GM23338 (cell line): Measurements from ENCODE around the gene RPS5. TPM values are rescaled to one million over a fixed set of nuclear protein-coding genes. Genes with fewer than 3 reads are reported as not detected.
A peak's percentile ranks its signal among the peaks of the same experiment; 100 is the strongest.

Experiments used
- ATAC-seq: fragments of 200-7000 bp; cut with Tn5 transposase; 3 replicates; pipeline ENCODE4 v1.9.1; 2020
- DNase-seq: peaks from one replicate; pipeline ENCODE4 v3.0.0-alpha.2; 2015; ENCODE audit warnings: low spot score
- H2AFZ ChIP-seq: fragments of 200-600 bp; sonication (generic); 2 replicates; pipeline ENCODE4 v1.8.0; 2016; ENCODE audit warnings: antibody characterized with exemption, mild to moderate bottlenecking, moderate library complexity
- H3F3A ChIP-seq: fragments of 200-600 bp; sonication (generic); replicated peaks from 2 replicates; pipeline ENCODE4 v1.8.0; 2017; ENCODE audit warnings: antibody characterized with exemption, mixed run types, low read depth
- H3K27ac ChIP-seq: fragments of 200-600 bp; sonication (generic); 2 replicates; pipeline ENCODE4 v1.6.1; 2016; ENCODE audit warnings: low read depth
- H3K27me3 ChIP-seq: fragments of 200-600 bp; sonication (generic); 2 replicates; pipeline ENCODE4 v1.8.0; 2016; ENCODE audit warnings: mild to moderate bottlenecking, mixed run types, moderate library complexity; ENCODE audit not compliant: insufficient read depth
- H3K36me3 ChIP-seq: fragments of 200-600 bp; sonication (generic); 2 replicates; pipeline ENCODE4 v1.8.0; 2016; ENCODE audit warnings: mild to moderate bottlenecking; ENCODE audit not compliant: insufficient read depth
- H3K4me1 ChIP-seq: fragments of 200-600 bp; sonication (generic); 2 replicates; pipeline ENCODE4 v1.8.0; 2016; ENCODE audit warnings: mild to moderate bottlenecking, moderate library complexity; ENCODE audit not compliant: insufficient read depth
- H3K4me2 ChIP-seq: fragments of 200-600 bp; sonication (generic); 2 replicates; pipeline ENCODE4 v1.7.1; 2017; ENCODE audit warnings: mixed run types
- H3K4me3 ChIP-seq: fragments of 200-600 bp; sonication (generic); 2 replicates; pipeline ENCODE4 v1.6.1; 2016; ENCODE audit warnings: mixed run types
- H3K79me2 ChIP-seq: fragments of 200-600 bp; sonication (generic); replicated peaks from 2 replicates; pipeline ENCODE4 v1.8.0; 2017; ENCODE audit warnings: mild to moderate bottlenecking; ENCODE audit not compliant: insufficient read depth
- H3K9me2 ChIP-seq: fragments of 200-600 bp; sonication (generic); 2 replicates; pipeline ENCODE4 v1.8.0; 2017; ENCODE audit not compliant: insufficient read depth
- H4K20me1 ChIP-seq: fragments of 200-600 bp; sonication (generic); replicated peaks from 2 replicates; pipeline ENCODE4 v1.8.0; 2017; ENCODE audit warnings: mild to moderate bottlenecking; ENCODE audit not compliant: insufficient read depth
- H3K27ac Mint-ChIP-seq: 2 replicates; pipeline ENCODE4 v1.8.0; 2020; ENCODE audit warnings: inconsistent platforms, mild to moderate bottlenecking, moderate library complexity, mixed read lengths
- H3K27me3 Mint-ChIP-seq: 3 replicates; pipeline ENCODE4 v1.8.0; 2022; ENCODE audit warnings: low read depth, mild to moderate bottlenecking, moderate library complexity, mixed read lengths, inconsistent platforms; ENCODE audit not compliant: insufficient read depth, poor library complexity
- H3K36me3 Mint-ChIP-seq: 3 replicates; pipeline ENCODE4 v1.8.0; 2021; ENCODE audit warnings: low read depth, mild to moderate bottlenecking, inconsistent platforms, moderate library complexity, mixed read lengths
- H3K4me1 Mint-ChIP-seq: 3 replicates; pipeline ENCODE4 v1.8.0; 2020; ENCODE audit warnings: mild to moderate bottlenecking, inconsistent platforms, mixed read lengths
- H3K4me3 Mint-ChIP-seq: 3 replicates; pipeline ENCODE4 v1.8.0; 2021; ENCODE audit warnings: moderate library complexity, mild to moderate bottlenecking, inconsistent platforms, mixed read lengths
- H3K9me3 Mint-ChIP-seq: 3 replicates; pipeline ENCODE4 v1.8.0; 2020; ENCODE audit warnings: moderate library complexity, mild to moderate bottlenecking, inconsistent platforms, mixed read lengths
- CREB1 ChIP-seq: fragments of 250-450 bp; sonication (Bioruptor Pico); IDR thresholded peaks from 2 replicates; pipeline ENCODE4 v1.5.0; 2020; ENCODE audit warnings: low read depth, mild to moderate bottlenecking, moderate library complexity
- CTCF ChIP-seq, 2 experiments: fragments of 200-600 bp in 1 of 2; sonication (generic) in 1 of 2; conservative IDR thresholded peaks; 2 replicates each; pipeline versions ENCODE4 v1.5.1 to v1.6.1; 2016 to 2017; ENCODE audit warnings: antibody characterized with exemption in 2 of 2, low read depth in 2 of 2, mild to moderate bottlenecking in 2 of 2, moderate library complexity in 1 of 2
- ETS1 ChIP-seq: IDR thresholded peaks from 2 replicates; pipeline ENCODE4 v1.6.1; 2016; ENCODE audit warnings: antibody characterized with exemption
- EZH2 ChIP-seq: fragments of 200-600 bp; sonication (generic); IDR thresholded peaks from one replicate; pipeline ENCODE4 v1.8.0; 2017; ENCODE audit warnings: antibody characterized with exemption, mild to moderate bottlenecking, low read depth; ENCODE audit not compliant: unreplicated experiment
- EZH2phosphoT487 ChIP-seq: fragments of 200-600 bp; sonication (generic); IDR thresholded peaks from one replicate; pipeline ENCODE4 v1.8.1; 2018; ENCODE audit warnings: antibody characterized with exemption; ENCODE audit not compliant: unreplicated experiment
- JUNB ChIP-seq: IDR thresholded peaks from one replicate; pipeline ENCODE4 v1.6.1; 2016; ENCODE audit warnings: antibody characterized with exemption; ENCODE audit not compliant: unreplicated experiment
- POLR2AphosphoS5 ChIP-seq: IDR thresholded peaks from 2 replicates; pipeline ENCODE4 v1.6.1; 2016; ENCODE audit warnings: antibody characterized with exemption, low read depth
- STAT1 ChIP-seq: IDR thresholded peaks from one replicate; pipeline ENCODE4 v1.6.1; 2016; ENCODE audit warnings: antibody characterized with exemption; ENCODE audit not compliant: unreplicated experiment
- ZNF114 ChIP-seq: fragments of 250-450 bp; sonication (Bioruptor Pico); IDR thresholded peaks from 2 replicates; pipeline ENCODE4 v1.5.0; 2020; ENCODE audit warnings: mild to moderate bottlenecking, moderate library complexity
- ZNF331 ChIP-seq: fragments of 250-450 bp; sonication (Bioruptor Pico); IDR thresholded peaks from 2 replicates; pipeline ENCODE4 v1.5.0; 2020; ENCODE audit warnings: low read depth, mild to moderate bottlenecking, moderate library complexity
- polyA plus RNA-seq: library from polyadenylated mRNA; unstranded; fragments of >200 nt; fragmentation: Nextera tagmentation; extraction: Ambion mirVana; gene quantifications from 2 replicates; pipeline ENCODE4 v1.2.1, GENCODE V29; 2016
- total RNA-seq: library from RNA; depleted of rRNA; stranded (reverse); fragments of >200 nt; shearing (Covaris generic); gene quantifications from 2 replicates; pipeline ENCODE4 v1.2.3, GENCODE V29; 2014

The RPS5 gene
- total and polyA plus RNA-seq, 2 experiments from 2014 or later: 734 to 2,111 TPM

GRCh38 chr19:58366585-58367430 is 20.3 kb upstream of the RPS5 start:
- DNase-seq (peak; percentile 51), ATAC-seq (no peak)
- no peak overlapping the region for H3K4me3 Mint-ChIP-seq
- no peaks in the 10 kb centered on the region for H3K79me2 ChIP-seq
- H3K36me3 Mint-ChIP-seq: peaks cover 3% of the 10 kb centered on the region; the same call in 1 of the 3 replicates
- peaks cover 8% of the 10 kb centered on the region for H3K27me3 Mint-ChIP-seq
- no peaks in the 10 kb centered on the region for H3K27me3 ChIP-seq
- no peaks in the 10 kb centered on the region for H4K20me1 ChIP-seq
- peaks cover 3% of the 10 kb centered on the region; the same call in 1 of the 3 replicates for H3K9me3 Mint-ChIP-seq
- H3K4me1 ChIP-seq: no peaks in the 10 kb centered on the region
- H3K27ac ChIP-seq: no peak overlapping the region
- H3F3A ChIP-seq: peaks cover 4% of the 10 kb centered on the region; the same call in 1 of the 2 replicates
- TF ChIP-seq ETS1 (no peak), CTCF (conservative IDR thresholded peaks at IDR 0.05; ENCODE audit: low read depth in 2 of 2) (peak in 1 of 2 experiments; percentile 51; a peak in 2 of 4 replicates)
- no peaks in the 10 kb centered on the region for H3K4me1 Mint-ChIP-seq
- no peaks in the 10 kb centered on the region for H3K36me3 ChIP-seq
- no peak overlapping the region for H2AFZ ChIP-seq
- no peaks in the 10 kb centered on the region for H3K9me2 ChIP-seq
- H3K27ac Mint-ChIP-seq: no peak overlapping the region
- H3K4me3 ChIP-seq: no peak overlapping the region
- H3K4me2 ChIP-seq: no peak overlapping the region

GRCh38 chr19:58367698-58368454 is 19.2 kb upstream of the RPS5 start:
- H3K9me2 ChIP-seq: no peaks in the 10 kb centered on the region
- H2AFZ ChIP-seq: no peak overlapping the region
- H3K4me3 ChIP-seq: no peak overlapping the region
- no peaks in the 10 kb centered on the region for H4K20me1 ChIP-seq
- no peaks in the 10 kb centered on the region for H3K36me3 ChIP-seq
- H3K27me3 ChIP-seq: no peaks in the 10 kb centered on the region
- H3K79me2 ChIP-seq: no peaks in the 10 kb centered on the region
- Mint-ChIP-seq H3K4me1 (no peaks in the 10 kb centered on the region), H3K36me3 (peaks cover 3% of the 10 kb centered on the region; the same call in 1 of the 3 replicates), H3K27me3 (peaks cover 4% of the 10 kb centered on the region), H3K4me3 (no peak overlapping the region), H3K27ac (no peak overlapping the region), H3K9me3 (no peaks in the 10 kb centered on the region)
- no peak overlapping the region for H3K4me2 ChIP-seq
- ATAC-seq (peak; percentile 13), DNase-seq (no peak)
- H3F3A ChIP-seq: peaks cover 4% of the 10 kb centered on the region; the same call in 1 of the 2 replicates
- no peak overlapping the region for H3K27ac ChIP-seq
- no peaks in the 10 kb centered on the region for H3K4me1 ChIP-seq
- TF ChIP-seq CTCF (conservative IDR thresholded peaks at IDR 0.05; ENCODE audit: low read depth in 2 of 2): no peak
- no peak for TF ChIP-seq ZNF331 (CRISPR knock-in tag)
- no peak for TF ChIP-seq STAT1
- TF ChIP-seq POLR2AphosphoS5: no peak
- TF ChIP-seq EZH2: no peak
- TF ChIP-seq CREB1: no peak
- no peak for TF ChIP-seq EZH2phosphoT487
- no peak for TF ChIP-seq ZNF114 (CRISPR knock-in tag)
- TF ChIP-seq JUNB: no peak
